IMR-90 (cell line): ENCODE data around the gene CHPT1.

Experiments
- POLR2A ChIP-seq: IDR thresholded peaks from 2 replicates; pipeline ENCODE4 v1.6.1; 2012; ENCODE audit warnings: mild to moderate bottlenecking, low read depth, low read length
- TF ChIP-seq, protein P1 (sequence below): conservative IDR thresholded peaks from 2 replicates; pipeline ENCODE4 v1.5.1; 2012; ENCODE audit warnings: mild to moderate bottlenecking, low read depth, low read length, improper control_type of control experiment

DNA sequence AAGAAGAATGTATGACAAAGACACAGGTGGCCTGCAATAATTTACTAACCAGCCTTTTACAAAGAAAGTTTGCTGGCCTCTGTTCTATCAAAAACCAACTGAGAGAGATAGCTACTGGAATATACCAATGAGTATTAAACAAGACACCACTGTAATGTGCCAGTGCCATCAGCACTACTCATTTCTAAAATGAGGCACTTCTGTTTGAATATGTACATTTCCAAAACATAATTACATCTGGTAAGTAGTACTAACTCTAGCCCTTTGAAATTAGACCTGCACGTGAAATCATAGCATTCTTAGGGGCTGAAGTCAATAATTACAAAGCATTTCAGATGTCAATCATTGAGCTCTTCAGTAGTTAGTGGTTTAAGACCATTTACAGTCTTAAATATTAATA, 48.8 kb downstream of the CHPT1 start:
- TF ChIP-seq POLR2A, result no peak
- TF ChIP-seq, protein P1, sequence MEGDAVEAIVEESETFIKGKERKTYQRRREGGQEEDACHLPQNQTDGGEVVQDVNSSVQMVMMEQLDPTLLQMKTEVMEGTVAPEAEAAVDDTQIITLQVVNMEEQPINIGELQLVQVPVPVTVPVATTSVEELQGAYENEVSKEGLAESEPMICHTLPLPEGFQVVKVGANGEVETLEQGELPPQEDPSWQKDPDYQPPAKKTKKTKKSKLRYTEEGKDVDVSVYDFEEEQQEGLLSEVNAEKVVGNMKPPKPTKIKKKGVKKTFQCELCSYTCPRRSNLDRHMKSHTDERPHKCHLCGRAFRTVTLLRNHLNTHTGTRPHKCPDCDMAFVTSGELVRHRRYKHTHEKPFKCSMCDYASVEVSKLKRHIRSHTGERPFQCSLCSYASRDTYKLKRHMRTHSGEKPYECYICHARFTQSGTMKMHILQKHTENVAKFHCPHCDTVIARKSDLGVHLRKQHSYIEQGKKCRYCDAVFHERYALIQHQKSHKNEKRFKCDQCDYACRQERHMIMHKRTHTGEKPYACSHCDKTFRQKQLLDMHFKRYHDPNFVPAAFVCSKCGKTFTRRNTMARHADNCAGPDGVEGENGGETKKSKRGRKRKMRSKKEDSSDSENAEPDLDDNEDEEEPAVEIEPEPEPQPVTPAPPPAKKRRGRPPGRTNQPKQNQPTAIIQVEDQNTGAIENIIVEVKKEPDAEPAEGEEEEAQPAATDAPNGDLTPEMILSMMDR, result no peak
